ENCODE measurements around the gene BNIP5. TPM values are rescaled to one million over a fixed set of nuclear protein-coding genes. Genes with fewer than 3 reads are reported as not detected.

The BNIP5 gene
- total and polyA plus RNA-seq, 2 donors from 2014 or later, result 0.44 TPM; not detected in 1

DNA sequence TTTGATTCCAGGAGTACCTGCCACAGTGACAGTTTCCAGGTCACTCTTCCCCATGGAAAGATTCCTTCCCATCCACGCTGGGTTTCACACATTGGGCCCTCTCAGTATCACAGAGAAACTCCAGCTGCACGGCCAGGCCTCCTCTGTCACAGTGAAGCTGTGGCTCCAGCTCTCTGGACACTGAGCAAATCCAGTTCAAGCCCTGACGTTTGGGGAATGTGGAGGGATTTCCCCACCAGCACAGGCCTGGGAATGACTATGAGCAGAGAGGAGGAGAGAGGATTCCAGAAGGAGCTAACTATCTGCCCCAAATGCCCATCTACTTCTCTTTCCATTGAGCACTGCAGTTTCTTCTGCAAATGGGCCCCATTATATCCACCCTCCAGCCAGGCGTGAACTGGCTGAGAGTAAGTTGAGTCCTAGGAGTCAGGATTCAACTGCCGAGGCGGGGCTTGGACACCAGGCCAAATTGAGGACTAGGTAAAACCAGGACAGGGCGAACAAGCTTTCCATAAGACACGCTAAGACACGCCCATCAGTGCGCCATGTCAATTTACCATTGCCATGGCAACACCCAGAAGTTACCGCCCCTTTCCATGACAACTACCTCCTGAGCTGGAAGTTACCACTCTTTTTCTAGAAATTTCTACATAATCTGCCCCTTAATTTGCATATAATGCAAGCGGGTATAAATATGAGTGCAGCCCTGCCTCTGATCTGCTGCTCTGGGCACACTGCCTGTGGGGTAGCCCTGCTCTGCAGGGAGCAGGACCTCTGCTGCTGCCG lies 9.2 kb upstream of the BNIP5 start:
- H3K9me3 ChIP-seq (ENCODE audit: control insufficient read depth in 2 of 3, insufficient read depth in 1 of 3, low read length in 3 of 3), result no peaks in the 10 kb centered on the region
- H3K9ac ChIP-seq (ENCODE audit: low read length in 3 of 3), result no peak overlapping the region
- no peak overlapping the region for H3K27ac ChIP-seq (ENCODE audit: low read depth in 2 of 2, low read length in 2 of 2)
- H3K4me3 ChIP-seq (ENCODE audit: low read length in 3 of 3), result no peak overlapping the region
- peaks cover 0 to 3% (median 0%) of the 10 kb centered on the region in 3 donors for H3K4me1 ChIP-seq (ENCODE audit: control insufficient read depth in 2 of 3, insufficient read depth in 2 of 3, low read depth in 1 of 3, low read length in 3 of 3)
- H3K27me3 ChIP-seq (ENCODE audit: control insufficient read depth, insufficient read depth, low read length), result no peaks in the 10 kb centered on the region
- no peaks in the 10 kb centered on the region for H3K36me3 ChIP-seq (ENCODE audit: control insufficient read depth in 2 of 3, insufficient read depth in 3 of 3, low read length in 3 of 3)
- DNase-seq, result no peak
- TF ChIP-seq, protein P1, sequence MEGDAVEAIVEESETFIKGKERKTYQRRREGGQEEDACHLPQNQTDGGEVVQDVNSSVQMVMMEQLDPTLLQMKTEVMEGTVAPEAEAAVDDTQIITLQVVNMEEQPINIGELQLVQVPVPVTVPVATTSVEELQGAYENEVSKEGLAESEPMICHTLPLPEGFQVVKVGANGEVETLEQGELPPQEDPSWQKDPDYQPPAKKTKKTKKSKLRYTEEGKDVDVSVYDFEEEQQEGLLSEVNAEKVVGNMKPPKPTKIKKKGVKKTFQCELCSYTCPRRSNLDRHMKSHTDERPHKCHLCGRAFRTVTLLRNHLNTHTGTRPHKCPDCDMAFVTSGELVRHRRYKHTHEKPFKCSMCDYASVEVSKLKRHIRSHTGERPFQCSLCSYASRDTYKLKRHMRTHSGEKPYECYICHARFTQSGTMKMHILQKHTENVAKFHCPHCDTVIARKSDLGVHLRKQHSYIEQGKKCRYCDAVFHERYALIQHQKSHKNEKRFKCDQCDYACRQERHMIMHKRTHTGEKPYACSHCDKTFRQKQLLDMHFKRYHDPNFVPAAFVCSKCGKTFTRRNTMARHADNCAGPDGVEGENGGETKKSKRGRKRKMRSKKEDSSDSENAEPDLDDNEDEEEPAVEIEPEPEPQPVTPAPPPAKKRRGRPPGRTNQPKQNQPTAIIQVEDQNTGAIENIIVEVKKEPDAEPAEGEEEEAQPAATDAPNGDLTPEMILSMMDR (IDR thresholded peaks at IDR 0.05; ENCODE audit: borderline replicate concordance, extremely low read depth, insufficient read depth), result no peak
- no peak for FAIRE-seq
- intact Hi-C loops (cut with DNase I), result no loop called here

DNA sequence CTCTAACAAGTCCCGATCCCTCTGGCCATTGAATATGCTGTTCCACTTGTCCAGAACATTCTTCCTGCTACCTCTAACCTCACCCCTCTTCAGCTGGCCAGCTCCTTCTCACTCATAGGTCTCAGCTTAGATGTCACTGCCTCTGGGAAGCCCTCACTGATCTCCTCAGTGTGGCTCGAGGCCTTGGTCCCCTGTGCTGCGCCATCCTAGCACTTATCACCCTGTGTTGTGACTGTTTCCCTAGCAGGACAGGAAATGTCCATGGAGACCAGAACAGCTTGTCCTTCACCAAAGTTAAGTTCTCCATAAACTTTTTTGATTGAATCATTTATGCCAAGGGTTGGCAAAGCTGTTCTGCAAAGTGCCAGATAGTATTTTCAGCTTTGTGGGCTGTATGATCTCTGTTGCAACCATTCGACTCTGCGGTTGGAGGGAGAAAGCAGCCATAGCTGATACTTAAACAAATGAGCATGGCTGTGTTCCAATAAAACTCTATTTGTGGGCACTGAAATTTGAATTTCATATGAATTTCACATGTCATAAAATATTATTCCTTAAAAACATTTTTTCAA lies 6.5 kb upstream of the BNIP5 start:
- no peak overlapping the region for H3K27ac ChIP-seq (ENCODE audit: low read depth in 2 of 2, low read length in 2 of 2)
- H3K4me3 ChIP-seq (ENCODE audit: low read length in 3 of 3), result no peak overlapping the region
- no peak for DNase-seq
- FAIRE-seq, result no peak
- H3K4me1 ChIP-seq (ENCODE audit: control insufficient read depth in 2 of 3, insufficient read depth in 2 of 3, low read depth in 1 of 3, low read length in 3 of 3), result peaks cover 0 to 7% (median 0%) of the 10 kb centered on the region in 3 donors
- TF ChIP-seq, protein P1 (IDR thresholded peaks at IDR 0.05; ENCODE audit: borderline replicate concordance, extremely low read depth, insufficient read depth), result no peak
- H3K9me3 ChIP-seq (ENCODE audit: control insufficient read depth in 2 of 3, insufficient read depth in 1 of 3, low read length in 3 of 3), result no peaks in the 10 kb centered on the region
- H3K27me3 ChIP-seq (ENCODE audit: control insufficient read depth, insufficient read depth, low read length), result no peaks in the 10 kb centered on the region
- no peak overlapping the region for H3K9ac ChIP-seq (ENCODE audit: low read length in 3 of 3)
- H3K36me3 ChIP-seq (ENCODE audit: control insufficient read depth in 2 of 3, insufficient read depth in 3 of 3, low read length in 3 of 3), result no peaks in the 10 kb centered on the region
- intact Hi-C loops (cut with DNase I), result no loop called here

DNA sequence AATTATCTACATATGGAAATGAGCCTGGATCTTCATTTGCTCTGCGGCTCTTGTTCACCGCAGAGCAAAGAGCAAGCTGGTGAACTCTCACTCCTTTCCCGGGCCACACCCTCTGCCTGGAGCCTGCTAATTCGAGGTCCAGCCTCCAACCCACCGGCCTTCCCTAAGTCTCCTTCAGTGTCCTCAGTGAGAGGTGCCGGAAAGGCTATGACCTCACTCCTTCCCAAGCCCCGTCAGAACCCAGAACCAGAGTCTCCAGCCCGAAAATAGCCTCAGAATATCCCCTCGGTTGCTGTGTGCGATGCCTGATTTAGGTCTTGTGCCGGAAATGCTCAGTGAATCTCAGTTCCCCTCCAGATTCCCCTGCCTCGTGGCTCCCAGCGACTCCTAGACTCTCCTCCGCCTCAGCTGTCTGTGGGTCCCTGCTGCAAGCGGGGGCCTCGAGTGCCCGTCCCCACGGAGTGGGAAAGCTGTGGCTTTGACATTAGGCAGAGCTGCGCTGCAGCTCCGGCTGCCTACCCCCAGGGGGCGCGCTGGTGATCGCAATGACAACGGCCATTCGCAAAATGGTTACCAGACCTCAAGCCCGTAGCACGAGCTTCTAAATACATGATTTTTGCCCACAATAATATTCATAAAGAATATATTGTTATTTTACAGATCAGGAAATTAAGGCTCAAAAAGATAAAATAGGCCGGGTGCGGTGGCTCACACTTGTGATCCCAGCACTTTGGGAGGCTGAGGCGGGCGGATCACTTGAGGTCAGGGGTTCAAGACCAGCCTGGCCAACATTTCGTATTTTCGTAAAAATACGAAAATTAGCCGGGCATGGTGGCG lies 4.1 kb upstream of the BNIP5 start:
- no peaks in the 10 kb centered on the region for H3K36me3 ChIP-seq (ENCODE audit: control insufficient read depth in 2 of 3, insufficient read depth in 3 of 3, low read length in 3 of 3)
- no peak for FAIRE-seq
- peak overlapping the region in 1 of 3 donors; percentile 55 for H3K4me3 ChIP-seq (ENCODE audit: low read length in 3 of 3)
- peak; percentile 69 to 91 (median 75) for DNase-seq
- H3K27ac ChIP-seq (ENCODE audit: low read depth in 2 of 2, low read length in 2 of 2), result peak overlapping the region in 1 of 2 donors; percentile 7
- H3K4me1 ChIP-seq (ENCODE audit: control insufficient read depth in 2 of 3, insufficient read depth in 2 of 3, low read depth in 1 of 3, low read length in 3 of 3), result peaks cover 0 to 7% (median 0%) of the 10 kb centered on the region in 3 donors
- intact Hi-C loops (cut with DNase I), result no loop called here
- no peaks in the 10 kb centered on the region for H3K9me3 ChIP-seq (ENCODE audit: control insufficient read depth in 2 of 3, insufficient read depth in 1 of 3, low read length in 3 of 3)
- H3K9ac ChIP-seq (ENCODE audit: low read length in 3 of 3), result peak overlapping the region in 1 of 3 donors; percentile 37
- no peaks in the 10 kb centered on the region for H3K27me3 ChIP-seq (ENCODE audit: control insufficient read depth, insufficient read depth, low read length)
- TF ChIP-seq, protein P1 (IDR thresholded peaks at IDR 0.05; ENCODE audit: borderline replicate concordance, extremely low read depth, insufficient read depth), result peak; percentile 90

Data from kidney (tissue), 14 donors.